PFSK-1 (cell line): ENCODE measurements around the gene CYP2D6.

Experiments
- POLR2AphosphoS5 ChIP-seq: IDR thresholded peaks from 2 replicates; pipeline ENCODE4 v1.6.1; 2012; ENCODE audit warnings: low read depth, mild to moderate bottlenecking, control low read depth, low read length, moderate library complexity
- REST ChIP-seq, 2 experiments: IDR thresholded peaks; 2 replicates each; pipeline versions ENCODE4 v1.6.1 to v1.8.0; 2011 to 2012; ENCODE audit warnings: low read depth in 2 of 2, low read length in 2 of 2, control low read depth in 1 of 2, inconsistent platforms in 1 of 2, mild to moderate bottlenecking in 1 of 2, moderate library complexity in 1 of 2; ENCODE audit not compliant: insufficient read depth in 1 of 2
- SIN3A ChIP-seq: IDR thresholded peaks from 2 replicates; pipeline ENCODE4 v1.6.1; 2012; ENCODE audit warnings: mild to moderate bottlenecking, low read length, moderate library complexity, borderline replicate concordance; ENCODE audit not compliant: insufficient read depth
- TAF1 ChIP-seq: IDR thresholded peaks from 2 replicates; pipeline ENCODE4 v1.6.1; 2012; ENCODE audit warnings: low read length, control low read depth, borderline replicate concordance; ENCODE audit not compliant: insufficient read depth

- TF ChIP-seq TAF1, result no peak
- no peak for TF ChIP-seq REST (IDR thresholded peaks at IDR 0.05; ENCODE audit: insufficient read depth in 1 of 2, low read depth in 2 of 2, low read length in 2 of 2)
- no peak for TF ChIP-seq POLR2AphosphoS5
- no peak for TF ChIP-seq SIN3A
These were observed 42.2 kb upstream of the CYP2D6 start for GRCh38 chr22:42172773-42173172.
